ENCODE data around the gene S1PR1.

Gene S1PR1

GRCh38 chr1:101241485-101242225 lies 4.8 kb downstream of the S1PR1 start:
- intact Hi-C loops (cut with DNase I) = no loop called here
- no peak for DNase-seq

GRCh38 chr1:101242324-101243050 lies 5.7 kb downstream of the S1PR1 start:
- no peak for DNase-seq
- intact Hi-C loops (cut with DNase I) = no loop called here

- no peak for DNase-seq
- intact Hi-C loops (cut with DNase I) = no loop called here
Observed at GRCh38 chr1:101243751-101244150, 6.9 kb downstream of the S1PR1 start.

GRCh38 chr1:101244842-101245241 lies 8.0 kb downstream of the S1PR1 start:
- no peak for DNase-seq
- intact Hi-C loops (cut with DNase I) = no loop called here

GRCh38 chr1:101245246-101245927 lies 8.6 kb downstream of the S1PR1 start:
- DNase-seq = no peak

GRCh38 chr1:101247404-101248287 lies 10.8 kb downstream of the S1PR1 start:
- no peak for DNase-seq
- intact Hi-C loops (cut with DNase I) = no loop called here

More at GRCh38 chr1:101245246-101245927, 8.6 kb downstream of the S1PR1 start:
- intact Hi-C loops (cut with DNase I) = no loop called here

- DNase-seq = no peak
- intact Hi-C loops (cut with DNase I) = no loop called here
Observed at GRCh38 chr1:101250222-101250621, 13.4 kb downstream of the S1PR1 start.

- intact Hi-C loops (cut with DNase I) = no loop called here
- no peak for DNase-seq
Observed at GRCh38 chr1:101250656-101251272, 13.9 kb downstream of the S1PR1 start.

- intact Hi-C loops (cut with DNase I) = no loop called here
- no peak for DNase-seq
Observed at GRCh38 chr1:101251504-101251903, 14.7 kb downstream of the S1PR1 start.

- intact Hi-C loops (cut with DNase I) = no loop called here
Observed at GRCh38 chr1:101253976-101254674, 17.3 kb downstream of the S1PR1 start.

GRCh38 chr1:101257500-101258325 lies 20.9 kb downstream of the S1PR1 start:
- peak in 2 of 42 donors; percentile 16 to 27 for DNase-seq
- intact Hi-C loops (cut with DNase I) = no loop called here

More at GRCh38 chr1:101253976-101254674, 17.3 kb downstream of the S1PR1 start:
- DNase-seq = no peak

- intact Hi-C loops (cut with DNase I) = no loop called here
- no peak for DNase-seq
Observed at GRCh38 chr1:101259744-101260148, 22.9 kb downstream of the S1PR1 start.

GRCh38 chr1:101260556-101261350 lies 23.9 kb downstream of the S1PR1 start:
- intact Hi-C loops (cut with DNase I) = no loop called here

GRCh38 chr1:101261623-101262022 lies 24.8 kb downstream of the S1PR1 start:
- intact Hi-C loops (cut with DNase I) = no loop called here
- DNase-seq = no peak

More at GRCh38 chr1:101260556-101261350, 23.9 kb downstream of the S1PR1 start:
- no peak for DNase-seq

- no peak for DNase-seq
- intact Hi-C loops (cut with DNase I) = no loop called here
Observed at GRCh38 chr1:101262060-101262459, 25.2 kb downstream of the S1PR1 start.

GRCh38 chr1:101262630-101263348 lies 26.0 kb downstream of the S1PR1 start:
- no peak for DNase-seq
- intact Hi-C loops (cut with DNase I) = no loop called here

Data from head of caudate nucleus (tissue), 42 donors.